Activated CD8-positive, alpha-beta T cell treated with anti-CD3 and anti-CD28 coated beads for 36 hours (primary cell): Measurements from ENCODE around the gene VPS41. TPM values are rescaled to one million over a fixed set of nuclear protein-coding genes. Genes with fewer than 3 reads are reported as not detected.

Experiments
- ATAC-seq: fragments of 200-7000 bp; cut with Tn5 transposase; one replicate; pipeline ENCODE4 v1.10.0; 2021; ENCODE audit warnings: mild to moderate bottlenecking, moderate library complexity
- CTCF ChIA-PET: fragments of 350-600 bp; sonication (Branson Sonifier 250); formaldehyde crosslinking; loops from one replicate; lab custom pipeline; 2021; ENCODE audit warnings: antibody characterized with exemption; lab: Charles Lee
- POLR2A ChIA-PET: fragments of 350-600 bp; sonication (Branson Sonifier 250); formaldehyde crosslinking; loops from one replicate; lab custom pipeline; 2021; ENCODE audit warnings: antibody characterized with exemption; lab: Charles Lee
- DNase-seq: peaks from one replicate; pipeline ENCODE4 v3.0.0-alpha.2; 2020
- H3K27ac Mint-ChIP-seq: one replicate; pipeline ENCODE4 v1.8.0; 2021; ENCODE audit warnings: mild to moderate bottlenecking, mixed read lengths
- H3K27me3 Mint-ChIP-seq: one replicate; pipeline ENCODE4 v1.8.0; 2021; ENCODE audit warnings: mixed read lengths
- H3K36me3 Mint-ChIP-seq: one replicate; pipeline ENCODE4 v1.8.0; 2021; ENCODE audit warnings: low read depth, mixed read lengths
- H3K4me1 Mint-ChIP-seq: one replicate; pipeline ENCODE4 v1.8.0; 2021; ENCODE audit warnings: low read depth, mixed read lengths
- H3K4me3 Mint-ChIP-seq: one replicate; pipeline ENCODE4 v1.8.0; 2021; ENCODE audit warnings: mild to moderate bottlenecking, moderate library complexity, mixed read lengths
- H3K9me3 Mint-ChIP-seq: one replicate; pipeline ENCODE4 v1.8.0; 2021; ENCODE audit warnings: mixed read lengths
- intact Hi-C: fragments of 100-400 bp; cut with micrococcal nuclease; formaldehyde crosslinking; loops from one replicate; pipeline ENCODE4 v1.10.0; 2022
- total RNA-seq, 2 experiments: library from RNA; stranded (reverse); gene quantifications; one replicate each; pipeline ENCODE4 v1.2.3, GENCODE V29; 2021
- TF ChIP-seq, protein P1 (sequence below): fragments of 200-600 bp; IDR thresholded peaks from one replicate; pipeline ENCODE4 v1.8.0; 2022; ENCODE audit warnings: antibody characterized with exemption, mild to moderate bottlenecking

VPS41 gene
- total RNA-seq, 2 experiments from 2014 or later: 47.4 to 56.4 TPM

GRCh38 chr7:38880035-38880434, 29.0 kb downstream of the VPS41 start:
- no peak overlapping the region for H3K27ac Mint-ChIP-seq
- TF ChIP-seq, protein P1, sequence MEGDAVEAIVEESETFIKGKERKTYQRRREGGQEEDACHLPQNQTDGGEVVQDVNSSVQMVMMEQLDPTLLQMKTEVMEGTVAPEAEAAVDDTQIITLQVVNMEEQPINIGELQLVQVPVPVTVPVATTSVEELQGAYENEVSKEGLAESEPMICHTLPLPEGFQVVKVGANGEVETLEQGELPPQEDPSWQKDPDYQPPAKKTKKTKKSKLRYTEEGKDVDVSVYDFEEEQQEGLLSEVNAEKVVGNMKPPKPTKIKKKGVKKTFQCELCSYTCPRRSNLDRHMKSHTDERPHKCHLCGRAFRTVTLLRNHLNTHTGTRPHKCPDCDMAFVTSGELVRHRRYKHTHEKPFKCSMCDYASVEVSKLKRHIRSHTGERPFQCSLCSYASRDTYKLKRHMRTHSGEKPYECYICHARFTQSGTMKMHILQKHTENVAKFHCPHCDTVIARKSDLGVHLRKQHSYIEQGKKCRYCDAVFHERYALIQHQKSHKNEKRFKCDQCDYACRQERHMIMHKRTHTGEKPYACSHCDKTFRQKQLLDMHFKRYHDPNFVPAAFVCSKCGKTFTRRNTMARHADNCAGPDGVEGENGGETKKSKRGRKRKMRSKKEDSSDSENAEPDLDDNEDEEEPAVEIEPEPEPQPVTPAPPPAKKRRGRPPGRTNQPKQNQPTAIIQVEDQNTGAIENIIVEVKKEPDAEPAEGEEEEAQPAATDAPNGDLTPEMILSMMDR: no peak
- no peak for DNase-seq
- no peak for ATAC-seq
- intact Hi-C loops: no loop called here
- ChIA-PET CTCF (no interaction called here), POLR2A (no interaction called here)
- H3K9me3 Mint-ChIP-seq: no peaks in the 10 kb centered on the region
- no peaks in the 10 kb centered on the region for H3K27me3 Mint-ChIP-seq
- H3K4me3 Mint-ChIP-seq: no peak overlapping the region
- H3K4me1 Mint-ChIP-seq: peaks cover 41% of the 10 kb centered on the region
- peaks cover 22% of the 10 kb centered on the region for H3K36me3 Mint-ChIP-seq

DNA sequence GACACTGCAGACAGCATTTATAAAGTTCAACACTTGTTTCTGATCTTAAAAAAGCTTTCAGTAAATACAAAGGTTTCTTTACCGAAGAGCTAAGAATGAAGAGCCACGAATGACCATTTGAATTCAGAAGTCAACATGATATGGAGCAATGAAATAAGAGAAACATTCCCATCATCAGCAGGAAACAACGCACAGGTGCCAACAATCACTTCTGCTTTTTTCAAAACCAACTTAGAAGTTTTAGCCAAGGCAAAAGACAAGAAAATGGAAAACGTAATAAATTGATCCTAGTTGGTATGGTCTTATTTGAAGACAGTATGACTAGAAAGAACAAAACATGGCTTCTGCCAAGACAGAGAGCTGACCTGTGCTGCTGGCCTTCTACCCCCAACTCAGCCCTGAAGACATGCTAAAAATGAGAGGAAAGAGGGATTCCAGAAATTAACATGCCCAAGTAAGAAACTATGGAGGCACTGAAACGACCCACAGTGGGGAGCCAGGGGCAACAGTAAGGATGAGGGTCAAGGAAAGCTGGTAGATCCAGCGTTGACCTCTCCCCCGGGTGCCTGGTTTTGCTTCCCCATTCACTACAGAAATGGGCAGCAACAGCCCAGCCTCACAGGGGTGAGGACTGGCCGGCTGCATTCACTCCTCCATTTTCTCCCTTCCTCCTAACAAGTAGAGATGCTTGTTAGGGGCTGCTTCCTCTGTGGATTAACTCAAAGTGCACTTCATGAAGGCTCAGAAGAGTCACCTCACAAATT, 30.1 kb downstream of the VPS41 start:
- Mint-ChIP-seq H3K36me3 (peaks cover 18% of the 10 kb centered on the region), H3K27ac (no peak overlapping the region), H3K9me3 (no peaks in the 10 kb centered on the region), H3K4me1 (peaks cover 37% of the 10 kb centered on the region), H3K4me3 (no peak overlapping the region), H3K27me3 (no peaks in the 10 kb centered on the region)
- intact Hi-C loops: no loop called here
- POLR2A ChIA-PET: no interaction called here
- TF ChIP-seq, protein P1: no peak
- CTCF ChIA-PET: interaction anchor here (1.0 kb wide), 1 partner anchor 510 kb away, joined by 3 read pairs; no protein-coding TSS in a partner anchor
- DNase-seq (no peak), ATAC-seq (no peak)

DNA sequence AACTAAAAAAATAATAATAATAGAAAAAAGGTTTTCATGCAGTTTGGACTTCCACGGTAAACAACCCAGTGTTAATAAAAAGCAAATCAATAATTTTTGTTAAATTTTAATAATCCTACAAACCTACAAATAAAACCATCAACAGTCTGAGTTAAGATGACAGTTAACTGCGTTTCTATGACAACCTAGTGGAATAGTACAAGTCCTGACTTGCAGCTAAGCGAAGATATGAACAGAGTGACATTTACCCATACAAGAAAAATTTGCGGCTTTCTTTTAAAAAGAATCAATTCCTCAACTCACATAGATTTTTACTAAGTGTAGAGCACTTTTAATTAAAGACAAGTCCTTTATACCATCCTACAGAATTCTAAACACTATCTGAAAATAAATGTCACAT, 35.6 kb downstream of the VPS41 start:
- Mint-ChIP-seq H3K36me3 (peaks cover 4% of the 10 kb centered on the region), H3K4me1 (peaks cover 8% of the 10 kb centered on the region), H3K27ac (no peak overlapping the region), H3K27me3 (no peaks in the 10 kb centered on the region), H3K9me3 (no peaks in the 10 kb centered on the region), H3K4me3 (no peak overlapping the region)
- ATAC-seq (no peak), DNase-seq (no peak)
- intact Hi-C loops: no loop called here
- TF ChIP-seq, protein P1: no peak
- POLR2A ChIA-PET: no interaction called here
- CTCF ChIA-PET: no interaction called here

DNA sequence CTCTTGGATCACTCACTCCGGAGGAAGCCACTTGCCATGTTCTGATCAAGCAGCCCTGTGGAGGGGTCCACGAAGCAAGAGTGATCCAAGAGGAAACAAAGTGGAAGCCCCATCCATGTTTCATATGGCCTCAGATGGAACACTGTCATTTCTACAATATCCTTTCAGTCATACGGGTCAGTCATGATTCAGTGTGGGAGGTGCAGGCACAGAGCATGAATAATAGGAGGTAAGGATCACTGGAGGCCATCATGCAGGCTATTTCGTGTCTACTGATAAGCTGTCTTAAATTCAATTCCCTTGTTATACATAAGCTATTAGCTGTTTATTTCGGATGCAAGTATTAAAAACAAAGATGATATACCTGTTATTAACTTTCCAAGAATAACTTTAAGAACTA, 36.8 kb downstream of the VPS41 start:
- Mint-ChIP-seq H3K9me3 (no peaks in the 10 kb centered on the region), H3K27ac (no peak overlapping the region), H3K4me1 (peaks cover 4% of the 10 kb centered on the region), H3K36me3 (peaks cover 4% of the 10 kb centered on the region), H3K27me3 (no peaks in the 10 kb centered on the region), H3K4me3 (no peak overlapping the region)
- DNase-seq (no peak), ATAC-seq (no peak)
- CTCF ChIA-PET: no interaction called here
- TF ChIP-seq, protein P1: no peak
- intact Hi-C loops: no loop called here
- POLR2A ChIA-PET: no interaction called here

DNA sequence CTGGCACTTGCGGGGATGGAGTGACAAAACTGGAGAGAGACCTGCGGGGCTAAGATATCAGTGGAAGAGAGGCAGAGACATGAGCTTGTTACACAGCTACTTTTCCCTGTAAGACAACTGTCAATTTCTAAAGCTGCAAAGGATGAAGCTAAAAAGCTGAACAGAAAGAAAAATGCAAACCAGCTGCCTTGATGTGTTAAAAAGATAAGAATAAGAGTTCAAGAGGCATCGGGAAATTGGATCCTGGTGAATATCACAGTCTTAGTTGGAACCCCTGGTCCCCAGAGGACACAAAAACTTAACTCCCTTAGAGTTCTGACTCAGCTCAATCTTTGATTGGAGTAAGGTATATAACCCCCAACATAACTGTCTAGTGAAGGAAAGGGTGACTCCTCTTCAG, 38.8 kb downstream of the VPS41 start:
- CTCF ChIA-PET: no interaction called here
- ATAC-seq: no peak

More for the DNA sequence above, 38.8 kb downstream of the VPS41 start:
- H3K9me3 Mint-ChIP-seq: no peaks in the 10 kb centered on the region
- TF ChIP-seq, protein P1: no peak
- H3K4me3 Mint-ChIP-seq: no peak overlapping the region
- no peak for DNase-seq
- peaks cover 4% of the 10 kb centered on the region for H3K36me3 Mint-ChIP-seq
- intact Hi-C loops: no loop called here
- no peaks in the 10 kb centered on the region for H3K4me1 Mint-ChIP-seq
- H3K27ac Mint-ChIP-seq: no peak overlapping the region
- H3K27me3 Mint-ChIP-seq: no peaks in the 10 kb centered on the region
- POLR2A ChIA-PET: no interaction called here
